Lower leg skin (tissue), 3 donors: Measurements from ENCODE around the gene TMC7.

ENCODE experiments used
- CTCF ChIP-seq, 3 donors: fragments of 450-650 bp; IDR thresholded peaks; one replicate each; pipeline ENCODE4 v1.5.1; 2016; ENCODE audit warnings: antibody characterized with exemption in 3 of 3, mild to moderate bottlenecking in 3 of 3, moderate library complexity in 2 of 3
- POLR2A ChIP-seq, 2 donors: fragments of 450-650 bp; IDR thresholded peaks; one replicate each; pipeline ENCODE4 v1.6.1; 2016 to 2017; ENCODE audit warnings: antibody characterized with exemption in 2 of 2, mild to moderate bottlenecking in 1 of 2, moderate library complexity in 1 of 2

- TF ChIP-seq CTCF (IDR thresholded peaks at IDR 0.05) (no peak), POLR2A (IDR thresholded peaks at IDR 0.05) (no peak)
Measured at GRCh38 chr16:19104607-19105006, 120.9 kb downstream of the TMC7 start.
